ENCODE measurements around the gene ARHGEF10L. TPM values are rescaled to one million over a fixed set of nuclear protein-coding genes. Genes with fewer than 3 reads are reported as not detected.

Gene ARHGEF10L
- total and polyA plus RNA-seq, 4 donors = 15.0 to 43.4 (median 24.3) TPM

- TF ChIP-seq CTCF (IDR thresholded peaks at IDR 0.05; ENCODE audit: control extremely low read depth, extremely low read depth) = no peak
- no peak for ATAC-seq (ENCODE audit: insufficient read depth, low FRiP score)
- Histone ChIP-seq H3K27me3 (ENCODE audit: control insufficient read depth in 3 of 3, insufficient read depth in 3 of 3, low read length in 2 of 3) (no peaks in the 10 kb centered on the region), H3K4me1 (ENCODE audit: control insufficient read depth in 5 of 5, insufficient read depth in 5 of 5, low read length in 5 of 5) (no peaks in the 10 kb centered on the region), H3K9me3 (ENCODE audit: control insufficient read depth in 4 of 4, insufficient read depth in 3 of 4, low read length in 3 of 4) (no peaks in the 10 kb centered on the region), H3K36me3 (ENCODE audit: control insufficient read depth in 4 of 4, insufficient read depth in 4 of 4, low read length in 4 of 4) (peaks cover 0 to 28% (median 6%) of the 10 kb centered on the region in 4 donors), H3K4me3 (no peak overlapping the region), H3K27ac (ENCODE audit: low read depth in 1 of 2, low read length in 1 of 2) (no peak overlapping the region), H3K9ac (ENCODE audit: insufficient read depth in 1 of 2, low read length in 2 of 2) (no peak overlapping the region)
- no peak for DNase-seq
- WGBS, 2 donors = 87 to 93% methylated on average over 20 of the region's 20 CpGs
These were observed 109.1 kb downstream of the ARHGEF10L start for GRCh38 chr1:17648457-17649145.

GRCh38 chr1:17649371-17650106 is 110.0 kb downstream of the ARHGEF10L start:
- H3K36me3 ChIP-seq (ENCODE audit: control insufficient read depth in 4 of 4, insufficient read depth in 4 of 4, low read length in 4 of 4) = peaks cover 0 to 29% (median 6%) of the 10 kb centered on the region in 4 donors
- H3K9ac ChIP-seq (ENCODE audit: insufficient read depth in 1 of 2, low read length in 2 of 2) = no peak overlapping the region
- H3K4me3 ChIP-seq = no peak overlapping the region
- H3K27me3 ChIP-seq (ENCODE audit: control insufficient read depth in 3 of 3, insufficient read depth in 3 of 3, low read length in 2 of 3) = no peaks in the 10 kb centered on the region
- no peaks in the 10 kb centered on the region for H3K9me3 ChIP-seq (ENCODE audit: control insufficient read depth in 4 of 4, insufficient read depth in 3 of 4, low read length in 3 of 4)
- DNase-seq = no peak
- 86 to 96% methylated on average over 11 of the region's 11 CpGs for WGBS, 2 donors
- no peak overlapping the region for H3K27ac ChIP-seq (ENCODE audit: low read depth in 1 of 2, low read length in 1 of 2)
- H3K4me1 ChIP-seq (ENCODE audit: control insufficient read depth in 5 of 5, insufficient read depth in 5 of 5, low read length in 5 of 5) = no peaks in the 10 kb centered on the region
- no peak for TF ChIP-seq CTCF (IDR thresholded peaks at IDR 0.05; ENCODE audit: control extremely low read depth, extremely low read depth)
- ATAC-seq (ENCODE audit: insufficient read depth, low FRiP score) = no peak

- Histone ChIP-seq H3K36me3 (ENCODE audit: control insufficient read depth in 4 of 4, insufficient read depth in 4 of 4, low read length in 4 of 4) (peaks cover 0 to 46% (median 5%) of the 10 kb centered on the region in 4 donors), H3K27me3 (ENCODE audit: control insufficient read depth in 3 of 3, insufficient read depth in 3 of 3, low read length in 2 of 3) (no peaks in the 10 kb centered on the region), H3K9ac (ENCODE audit: insufficient read depth in 1 of 2, low read length in 2 of 2) (no peak overlapping the region), H3K9me3 (ENCODE audit: control insufficient read depth in 4 of 4, insufficient read depth in 3 of 4, low read length in 3 of 4) (peaks cover 0 to under 1% (median 0%) of the 10 kb centered on the region in 4 donors), H3K4me1 (ENCODE audit: control insufficient read depth in 5 of 5, insufficient read depth in 5 of 5, low read length in 5 of 5) (no peaks in the 10 kb centered on the region), H3K4me3 (no peak overlapping the region), H3K27ac (ENCODE audit: low read depth in 1 of 2, low read length in 1 of 2) (no peak overlapping the region)
- DNase-seq (no peak), ATAC-seq (ENCODE audit: insufficient read depth, low FRiP score) (no peak)
- WGBS, 2 donors = 74 to 81% methylated on average over 7 of the region's 7 CpGs
- TF ChIP-seq CTCF (IDR thresholded peaks at IDR 0.05; ENCODE audit: control extremely low read depth, extremely low read depth) = no peak
These were observed 113.8 kb downstream of the ARHGEF10L start for GRCh38 chr1:17653276-17653675.

Data from lung (tissue), 12 donors.